CD14-positive monocyte (primary cell): Measurements from ENCODE around the gene ARL3. TPM values are rescaled to one million over a fixed set of nuclear protein-coding genes. Genes with fewer than 3 reads are reported as not detected.
"Not testable (repeated sequence)": the region's sequence is repeated elsewhere in the genome, so short reads cannot be mapped to it uniquely, and the experiment has no call there.

Source experiments
- DNase-seq, 3 donors: peaks; one replicate each; pipeline ENCODE4 v3.0.0-alpha.2; 2011 to 2022
- H2AFZ ChIP-seq: 2 replicates; pipeline ENCODE4 v1.6.0; 2012; ENCODE audit warnings: mild to moderate bottlenecking, low read depth, low read length, inconsistent platforms; ENCODE audit not compliant: insufficient read depth, poor library complexity, severe bottlenecking
- H3K27ac ChIP-seq, 2 donors: 1 replicate in 1 of 2; 2 replicates in 1 of 2; pipeline ENCODE4 v1.5.1; 2012 to 2013; ENCODE audit warnings: low read length in 2 of 2, control low read depth in 1 of 2, inconsistent platforms in 1 of 2, low read depth in 1 of 2, mild to moderate bottlenecking in 1 of 2
- H3K27me3 ChIP-seq, 2 donors: one replicate each; pipeline versions ENCODE4 v1.6.0 to v1.6.1; 2011 to 2013; ENCODE audit warnings: low read length in 2 of 2; ENCODE audit not compliant: control insufficient read depth in 2 of 2, insufficient read depth in 2 of 2
- H3K36me3 ChIP-seq, 2 donors: replicated peaks in 1 of 2; 1 replicate in 1 of 2; 2 replicates in 1 of 2; pipeline versions ENCODE4 v1.5.1 to v1.6.1; 2012 to 2013; ENCODE audit warnings: low read length in 2 of 2, control low read depth in 1 of 2, inconsistent platforms in 1 of 2, mild to moderate bottlenecking in 1 of 2; ENCODE audit not compliant: insufficient read depth in 2 of 2, control insufficient read depth in 1 of 2
- H3K4me1 ChIP-seq, 2 donors: 1 replicate in 1 of 2; 2 replicates in 1 of 2; pipeline versions ENCODE4 v1.5.1 to v1.6.1; 2012 to 2013; ENCODE audit warnings: low read length in 2 of 2, control low read depth in 1 of 2, inconsistent platforms in 1 of 2, mild to moderate bottlenecking in 1 of 2, moderate library complexity in 1 of 2; ENCODE audit not compliant: insufficient read depth in 2 of 2, control insufficient read depth in 1 of 2
- H3K4me2 ChIP-seq: replicated peaks from 2 replicates; pipeline ENCODE3; 2012; ENCODE audit warnings: low read length, moderate library complexity, mild to moderate bottlenecking; ENCODE audit not compliant: poor library complexity, severe bottlenecking; ENCODE audit errors: extremely low read depth
- H3K4me3 ChIP-seq, 3 experiments: fragments of 200-600 bp in 1 of 3; sonication (generic) in 1 of 3; replicated peaks in 1 of 3; 1 replicate in 2 of 3; 2 replicates in 1 of 3; pipeline ENCODE4 v1.5.1; 2011 to 2013; ENCODE audit warnings: low read length in 3 of 3, mild to moderate bottlenecking in 3 of 3, control low read depth in 2 of 3, low read depth in 2 of 3, inconsistent platforms in 1 of 3, moderate library complexity in 1 of 3
- H3K79me2 ChIP-seq: 2 replicates; pipeline ENCODE4 v1.6.0; 2012; ENCODE audit warnings: mild to moderate bottlenecking, control low read depth, inconsistent platforms, low read length, moderate library complexity; ENCODE audit not compliant: insufficient read depth
- H3K9ac ChIP-seq: 2 replicates; pipeline ENCODE4 v1.6.0; 2017; ENCODE audit warnings: low read length, mild to moderate bottlenecking; ENCODE audit not compliant: insufficient read depth, poor library complexity, severe bottlenecking
- H3K9me3 ChIP-seq, 2 donors: replicated peaks in 1 of 2; 1 replicate in 1 of 2; 2 replicates in 1 of 2; pipeline versions ENCODE4 v1.5.1 to v1.6.1; 2012 to 2013; ENCODE audit warnings: low read length in 2 of 2, control low read depth in 1 of 2; ENCODE audit not compliant: control insufficient read depth in 1 of 2, insufficient read depth in 1 of 2
- H4K20me1 ChIP-seq: 2 replicates; pipeline ENCODE4 v1.6.0; 2012; ENCODE audit warnings: mild to moderate bottlenecking, low read length, control low read depth, moderate library complexity; ENCODE audit not compliant: insufficient read depth
- H3K27ac Mint-ChIP-seq, 7 donors: one replicate each; pipeline ENCODE4 v1.8.0; 2020; ENCODE audit warnings: mild to moderate bottlenecking in 7 of 7, mixed read lengths in 7 of 7, moderate library complexity in 6 of 7, inconsistent platforms in 2 of 7
- H3K27me3 Mint-ChIP-seq, 3 donors: one replicate each; pipeline ENCODE4 v1.8.0; 2021 to 2022; ENCODE audit warnings: low read depth in 3 of 3, mild to moderate bottlenecking in 3 of 3, mixed read lengths in 3 of 3, moderate library complexity in 3 of 3, inconsistent platforms in 1 of 3
- H3K36me3 Mint-ChIP-seq, 2 donors: one replicate each; pipeline ENCODE4 v1.8.0; 2020; ENCODE audit warnings: mixed read lengths in 2 of 2, inconsistent platforms in 1 of 2, mild to moderate bottlenecking in 1 of 2
- H3K4me1 Mint-ChIP-seq: one replicate; pipeline ENCODE4 v1.8.0; 2020; ENCODE audit warnings: mild to moderate bottlenecking, mixed read lengths
- H3K4me3 Mint-ChIP-seq, 2 donors: one replicate each; pipeline ENCODE4 v1.8.0; 2020; ENCODE audit warnings: mild to moderate bottlenecking in 2 of 2, mixed read lengths in 2 of 2, moderate library complexity in 1 of 2
- H3K9me3 Mint-ChIP-seq, 7 donors: one replicate each; pipeline ENCODE4 v1.8.0; 2020 to 2022; ENCODE audit warnings: mixed read lengths in 7 of 7, mild to moderate bottlenecking in 6 of 7, moderate library complexity in 6 of 7, inconsistent platforms in 2 of 7
- CTCF ChIP-seq: fragments of 200-600 bp; IDR thresholded peaks from one replicate; pipeline ENCODE4 v1.8.0; 2022; ENCODE audit warnings: antibody characterized with exemption, mild to moderate bottlenecking
- WGBS: methylation state at CpG from one replicate; pipeline ENCODE4 v1.1.5; 2013; ENCODE audit warnings: missing lambda C conversion rate; ENCODE audit not compliant: insufficient coverage; 5-methylcytosine and 5-hydroxymethylcytosine counted together
- intact Hi-C, 2 donors: fragments of 100-400 bp; cut with micrococcal nuclease; formaldehyde crosslinking; loops; one replicate each; pipeline versions ENCODE4 v1.15.0 to v1.15.1; 2023
- polyA plus RNA-seq, 3 donors: library from polyadenylated mRNA; depleted of rRNA in 1 of 3; unstranded in 2 of 3; stranded (reverse) in 1 of 3; fragments of 300-500 nt in 2 of 3; fragments of >200 nt in 1 of 3; fragmentation: Illumina TruSeq in 2 of 3; gene quantifications; 1 replicate in 2 of 3; 2 replicates in 1 of 3; pipeline ENCODE4 v1.2.3, GENCODE V29; 2012 to 2021

The ARL3 gene
- polyA plus RNA-seq, 3 donors, result 2.8 to 6.3 (median 6.0) TPM

- Histone ChIP-seq H3K4me2 (no peak overlapping the region), H3K27me3 (no peaks in the 10 kb centered on the region), H3K27ac (no peak overlapping the region), H3K9ac (no peak overlapping the region), H2AFZ (no peak overlapping the region), H3K4me1 (peaks cover under 1 to 10% of the 10 kb centered on the region in 2 donors), H3K9me3 (no peaks in the 10 kb centered on the region), H4K20me1 (no peaks in the 10 kb centered on the region), H3K36me3 (no peaks in the 10 kb centered on the region), H3K4me3 (no peak overlapping the region), H3K79me2 (peaks cover 15% of the 10 kb centered on the region)
- Mint-ChIP-seq H3K27me3 (no peaks in the 10 kb centered on the region), H3K4me1 (peaks cover 13% of the 10 kb centered on the region), H3K9me3 (peaks cover 0 to 6% (median 0%) of the 10 kb centered on the region in 7 donors), H3K27ac (no peak overlapping the region), H3K36me3 (peaks cover 0 to 7% of the 10 kb centered on the region in 2 donors), H3K4me3 (no peak overlapping the region)
- 100% methylated on average over 1 of the region's 3 CpGs for WGBS
- intact Hi-C loops, result no loop called here
- TF ChIP-seq CTCF, result no peak
- no peak for DNase-seq
These were observed 6.1 kb upstream of the ARL3 start for GRCh38 chr10:102720337-102720736.

GRCh38 chr10:102718220-102718619 lies 4.0 kb upstream of the ARL3 start:
- H4K20me1 ChIP-seq, result no peaks in the 10 kb centered on the region
- H3K9ac ChIP-seq, result no peak overlapping the region
- Mint-ChIP-seq H3K4me1 (peaks cover 22% of the 10 kb centered on the region), H3K36me3 (no peaks in the 10 kb centered on the region), H3K27ac (peak overlapping the region in 1 of 7 donors; percentile 15), H3K27me3 (peaks cover 0 to 3% (median 0%) of the 10 kb centered on the region in 3 donors), H3K4me3 (no peak overlapping the region), H3K9me3 (no peaks in the 10 kb centered on the region)
- peaks cover 22% of the 10 kb centered on the region for H3K79me2 ChIP-seq
- H3K4me1 ChIP-seq, result peaks cover 11 to 21% of the 10 kb centered on the region in 2 donors
- no peak for TF ChIP-seq CTCF
- no peaks in the 10 kb centered on the region for H3K36me3 ChIP-seq
- H3K4me3 ChIP-seq, result no peak overlapping the region
- peak overlapping the region in 1 of 2 donors; percentile 34 for H3K27ac ChIP-seq
- 19% methylated on average over 3 of the region's 3 CpGs for WGBS
- peak overlapping the region; percentile 70 for H2AFZ ChIP-seq
- intact Hi-C loops, result no loop called here
- no peaks in the 10 kb centered on the region for H3K27me3 ChIP-seq
- no peak overlapping the region for H3K4me2 ChIP-seq
- no peak for DNase-seq
- H3K9me3 ChIP-seq, result no peaks in the 10 kb centered on the region

GRCh38 chr10:102716900-102717565 lies 2.8 kb upstream of the ARL3 start:
- H3K4me3 ChIP-seq, H3K27me3 ChIP-seq, H3K9ac ChIP-seq, H3K4me2 ChIP-seq, H3K9me3 ChIP-seq, intact Hi-C loops, H3K27me3 Mint-ChIP-seq, H4K20me1 ChIP-seq, H2AFZ ChIP-seq, DNase-seq, H3K36me3 ChIP-seq, H3K4me3 Mint-ChIP-seq, H3K27ac ChIP-seq, H3K9me3 Mint-ChIP-seq, H3K36me3 Mint-ChIP-seq: not testable (repeated sequence)
- H3K79me2 ChIP-seq, result peaks cover 31% of the 10 kb centered on the region
- H3K4me1 ChIP-seq, result peaks cover 14 to 27% of the 10 kb centered on the region in 2 donors
- Mint-ChIP-seq H3K4me1 (peaks cover 29% of the 10 kb centered on the region), H3K27ac (peak overlapping the region in 1 of 7 donors; percentile 49)
- WGBS, result 98% methylated on average over 8 of the region's 18 CpGs
